SK-N-SH (cell line): Measurements from ENCODE around the gene EXO5. TPM values are rescaled to one million over a fixed set of nuclear protein-coding genes. Genes with fewer than 3 reads are reported as not detected.

ENCODE experiments used
- CTCF ChIA-PET: fragments of 300-600, 350-600 bp; formaldehyde crosslinking; extraction: SDS; loops from one replicate; lab custom pipeline; 2021; lab: Yijun Ruan, JAX
- POLR2A ChIA-PET: fragments of 350-600 bp; sonication (Branson Sonifier 250); formaldehyde crosslinking; extraction: SDS; loops from one replicate; lab custom pipeline; 2020; ENCODE audit warnings: antibody characterized with exemption, inconsistent platforms; lab: Yijun Ruan, JAX
- DNase-seq: peaks from one replicate; pipeline ENCODE4 v3.0.0; 2012
- H2AFZ ChIP-seq: fragments of 200-600 bp; sonication (generic); 2 replicates; pipeline ENCODE4 v1.8.1; 2016; ENCODE audit warnings: antibody characterized with exemption, mild to moderate bottlenecking, low read depth
- H3F3A ChIP-seq: fragments of 200-600 bp; sonication (generic); replicated peaks from 2 replicates; pipeline ENCODE3; 2016; ENCODE audit warnings: antibody characterized with exemption, mild to moderate bottlenecking; ENCODE audit not compliant: insufficient read depth
- H3K27ac ChIP-seq, 2 experiments: fragments of 200-500 bp in 1 of 2; fragments of 200-600 bp in 1 of 2; sonication (Bioruptor generic) in 1 of 2; sonication (generic), shearing (Covaris generic) in 1 of 2; 2 replicates each; pipeline versions ENCODE4 v1.5.1 to v1.6.1; 2014 to 2016; ENCODE audit warnings: low read depth in 2 of 2, inconsistent platforms in 1 of 2, low read length in 1 of 2, mild to moderate bottlenecking in 1 of 2, mixed read lengths in 1 of 2
- H3K27me3 ChIP-seq: fragments of 200-600 bp; sonication (generic), shearing (Covaris generic); 2 replicates; pipeline ENCODE4 v1.6.1; 2016; ENCODE audit warnings: mixed run types; ENCODE audit not compliant: insufficient read depth
- H3K36me3 ChIP-seq, 2 experiments: fragments of 200-500 bp in 1 of 2; fragments of 200-600 bp in 1 of 2; sonication (Bioruptor generic) in 1 of 2; sonication (generic) in 1 of 2; replicated peaks in 1 of 2; 2 replicates each; pipeline versions ENCODE3 to v1.5.1; 2014 to 2016; ENCODE audit warnings: low read length in 1 of 2, mild to moderate bottlenecking in 1 of 2; ENCODE audit not compliant: insufficient read depth in 2 of 2, control insufficient read depth in 1 of 2
- H3K4me1 ChIP-seq, 2 experiments: fragments of 200-500 bp in 1 of 2; fragments of 200-600 bp in 1 of 2; sonication (Bioruptor generic) in 1 of 2; sonication (generic), shearing (Covaris generic) in 1 of 2; 2 replicates each; pipeline versions ENCODE4 v1.5.1 to v1.6.1; 2014 to 2016; ENCODE audit warnings: low read depth in 1 of 2, low read length in 1 of 2, mixed run types in 1 of 2; ENCODE audit not compliant: insufficient read depth in 2 of 2, control insufficient read depth in 1 of 2
- H3K4me2 ChIP-seq: fragments of 200-600 bp; sonication (generic), shearing (Covaris generic); 2 replicates; pipeline ENCODE4 v1.6.1; 2017; ENCODE audit warnings: mixed run types
- H3K4me3 ChIP-seq, 2 experiments: fragments of 200-500 bp in 1 of 2; fragments of 200-600 bp in 1 of 2; sonication (Bioruptor generic) in 1 of 2; sonication (generic), shearing (Covaris generic) in 1 of 2; 2 replicates each; pipeline versions ENCODE4 v1.5.1 to v1.8.1; 2014 to 2016; ENCODE audit warnings: low read depth in 2 of 2, inconsistent platforms in 1 of 2, low read length in 1 of 2, mild to moderate bottlenecking in 1 of 2, mixed read lengths in 1 of 2, moderate library complexity in 1 of 2
- H3K79me2 ChIP-seq: fragments of 200-600 bp; sonication (generic); 2 replicates; pipeline ENCODE4 v1.8.1; 2017; ENCODE audit warnings: mild to moderate bottlenecking; ENCODE audit not compliant: insufficient read depth
- H3K9ac ChIP-seq: fragments of 200-600 bp; sonication (generic); 2 replicates; pipeline ENCODE4 v1.6.1; 2017; ENCODE audit warnings: mixed run types
- H3K9me2 ChIP-seq: fragments of 200-600 bp; sonication (generic); 2 replicates; pipeline ENCODE4 v1.6.1; 2017; ENCODE audit warnings: mixed run types
- H3K9me3 ChIP-seq: fragments of 200-600 bp; sonication (generic); 2 replicates; pipeline ENCODE4 v1.6.1; 2017; ENCODE audit warnings: mixed run types, mild to moderate bottlenecking, moderate library complexity
- H4K20me1 ChIP-seq: fragments of 200-600 bp; sonication (generic); 2 replicates; pipeline ENCODE4 v1.6.1; 2017; ENCODE audit warnings: mild to moderate bottlenecking, mixed run types; ENCODE audit not compliant: insufficient read depth
- CHD2 ChIP-seq: fragments of 150-350 bp; IDR thresholded peaks from 2 replicates; pipeline ENCODE4 v1.6.1; 2018; ENCODE audit warnings: low read length; ENCODE audit not compliant: partially characterized antibody
- CTCF ChIP-seq: fragments of 200-600 bp; sonication (generic); IDR thresholded peaks from 2 replicates; pipeline ENCODE4 v1.6.1; 2017; ENCODE audit warnings: antibody characterized with exemption, mild to moderate bottlenecking, moderate library complexity
- ELF1 ChIP-seq: IDR thresholded peaks from 2 replicates; pipeline ENCODE4 v1.4.0; 2012
- EZH2phosphoT487 ChIP-seq: fragments of 200-600 bp; sonication (generic); IDR thresholded peaks from 2 replicates; pipeline ENCODE4 v1.6.1; 2017; ENCODE audit warnings: low read depth, mixed run types, mild to moderate bottlenecking, antibody characterized with exemption, moderate library complexity, borderline replicate concordance
- GABPA ChIP-seq: IDR thresholded peaks from 2 replicates; pipeline ENCODE4 v1.4.0; 2012; ENCODE audit warnings: low read depth, mild to moderate bottlenecking
- GATA2 ChIP-seq: sonication (generic); formaldehyde crosslinking; IDR thresholded peaks from 2 replicates; pipeline ENCODE4 v1.5.0; 2020; ENCODE audit warnings: mild to moderate bottlenecking, missing genetic modification reagents
- MAX ChIP-seq: IDR thresholded peaks from 2 replicates; pipeline ENCODE4 v1.4.0; 2012; ENCODE audit warnings: low read depth
- MEF2A ChIP-seq: IDR thresholded peaks from 2 replicates; pipeline ENCODE4 v1.4.0; 2012; ENCODE audit warnings: low read depth, borderline replicate concordance
- MXI1 ChIP-seq: IDR thresholded peaks from 2 replicates; pipeline ENCODE4 v1.6.1; 2012; ENCODE audit warnings: mild to moderate bottlenecking, low read depth, low read length, improper control_type of control experiment
- NFIC ChIP-seq: IDR thresholded peaks from 2 replicates; pipeline ENCODE4 v1.4.0; 2012; ENCODE audit warnings: borderline replicate concordance
- POLR2AphosphoS5 ChIP-seq: IDR thresholded peaks from 2 replicates; pipeline ENCODE4 v1.6.1; 2012; ENCODE audit warnings: low read depth, low read length
- RAD21 ChIP-seq: IDR thresholded peaks from 2 replicates; pipeline ENCODE4 v1.6.1; 2012; ENCODE audit warnings: mild to moderate bottlenecking, low read length
- RCOR1 ChIP-seq: fragments of 150-350 bp; IDR thresholded peaks from 2 replicates; pipeline ENCODE4 v1.6.1; 2017; ENCODE audit warnings: antibody characterized with exemption, low read length
- RFX5 ChIP-seq: IDR thresholded peaks from 2 replicates; pipeline ENCODE4 v1.6.1; 2012; ENCODE audit warnings: mild to moderate bottlenecking, improper control_type of control experiment, low read length
- SIN3A ChIP-seq: IDR thresholded peaks from 2 replicates; pipeline ENCODE4 v1.6.1; 2012; ENCODE audit warnings: low read depth, mild to moderate bottlenecking, low read length, moderate library complexity, borderline replicate concordance
- TAF1 ChIP-seq: IDR thresholded peaks from 2 replicates; pipeline ENCODE4 v1.6.1; 2012; ENCODE audit warnings: low read depth, mild to moderate bottlenecking, low read length, moderate library complexity, borderline replicate concordance
- TCF12 ChIP-seq: IDR thresholded peaks from 2 replicates; pipeline ENCODE4 v1.4.0; 2012
- TEAD4 ChIP-seq: IDR thresholded peaks from 2 replicates; pipeline ENCODE4 v1.4.0; 2012; ENCODE audit warnings: mild to moderate bottlenecking, borderline replicate concordance; ENCODE audit not compliant: insufficient read depth
- USF1 ChIP-seq: IDR thresholded peaks from 2 replicates; pipeline ENCODE4 v1.4.0; 2012; ENCODE audit warnings: low read depth, borderline replicate concordance
- YY1 ChIP-seq: IDR thresholded peaks from 2 replicates; pipeline ENCODE4 v1.4.0; 2012; ENCODE audit warnings: low read depth, mild to moderate bottlenecking
- ZBTB33 ChIP-seq: IDR thresholded peaks from 2 replicates; pipeline ENCODE4 v1.4.0; 2012; ENCODE audit warnings: low read depth, borderline replicate concordance
- WGBS: methylation state at CpG from one replicate; pipeline ENCODE4 v1.1.6; 2017; ENCODE audit warnings: low lambda C conversion rate; 5-methylcytosine and 5-hydroxymethylcytosine counted together
- polyA plus RNA-seq, 3 experiments: library from polyadenylated mRNA; depleted of rRNA; stranded (reverse); fragments of >200 nt; gene quantifications; 2 replicates each; pipeline ENCODE4 v1.2.3, GENCODE V29; 2012
- TF ChIP-seq, protein P1 (sequence below): fragments of 150-350 bp; IDR thresholded peaks from 2 replicates; pipeline ENCODE4 v1.6.1; 2017; ENCODE audit warnings: antibody characterized with exemption, low read length, low read depth, borderline replicate concordance

EXO5 gene
- polyA plus RNA-seq, 1 of the 3 experiments (the other 2 are of a cell fraction), result 7.4 TPM

DNA sequence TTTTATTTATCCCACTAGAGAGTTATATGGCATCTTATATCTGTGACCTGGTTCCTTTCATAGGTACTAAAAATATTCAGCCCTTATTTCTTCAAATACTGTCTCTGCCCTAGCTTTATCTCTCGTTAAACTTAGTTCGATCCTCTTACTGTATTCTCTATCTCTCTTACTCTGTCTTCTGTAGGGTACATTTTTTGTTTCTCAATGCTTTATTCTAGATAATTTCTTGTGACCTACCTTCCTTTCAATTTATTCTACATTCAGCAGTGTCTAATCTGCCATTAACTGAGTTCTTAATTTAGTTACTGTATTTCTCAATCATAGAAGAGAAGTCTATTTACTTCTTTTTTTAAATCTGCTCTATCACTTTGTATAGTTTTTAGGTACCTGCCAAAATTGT lies 33.3 kb upstream of the EXO5 start (continued):
- TF ChIP-seq ZBTB33 (no peak), POLR2AphosphoS5 (no peak), RAD21 (no peak), EZH2phosphoT487 (no peak), GATA2 (CRISPR knock-in tag) (no peak), MEF2A (no peak)

DNA sequence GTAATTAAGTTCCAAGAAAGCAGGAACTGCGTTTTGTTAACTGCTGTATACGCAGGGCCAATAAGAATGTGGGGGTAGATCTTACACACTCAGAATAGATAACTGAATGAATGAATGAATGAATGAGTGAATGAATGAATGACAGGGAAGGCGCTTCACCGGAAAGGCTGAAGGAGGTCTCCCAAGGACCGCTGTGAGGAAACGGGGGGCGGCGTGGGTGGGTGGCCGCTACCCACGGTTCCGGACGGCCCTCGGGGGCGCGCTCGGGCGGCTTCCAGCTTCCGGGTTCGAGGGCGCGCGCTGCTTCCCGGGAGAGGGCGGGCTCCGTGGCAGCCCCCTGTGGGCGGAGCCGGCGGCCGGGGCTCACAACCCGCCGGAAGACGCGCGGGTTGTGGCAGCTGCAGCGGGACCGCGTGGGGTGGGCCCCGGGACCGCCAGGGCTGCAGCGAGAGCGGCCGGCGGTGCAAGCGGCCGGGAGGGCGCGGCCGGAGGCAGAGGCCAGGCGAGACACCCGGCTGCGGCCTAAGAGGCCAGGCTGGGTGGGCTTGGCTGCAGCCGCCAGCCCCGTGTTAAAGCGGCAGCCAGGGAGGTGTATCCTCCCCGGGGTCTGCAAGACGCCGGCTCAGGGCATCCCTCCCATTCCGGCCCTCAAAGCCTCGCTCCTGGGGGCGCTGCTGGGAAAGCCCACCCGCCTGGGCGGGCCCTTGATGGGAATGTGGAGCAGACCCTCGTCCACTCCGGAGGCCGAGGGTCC lies 31.5 kb upstream of the EXO5 start, which contains the start of gene ZFP69:
TSS of gene ZFP69 (plus strand) at position 367 of the 754 bp plus-strand sequence. CDS start 2,072 bp downstream, outside the sequence.
- H3K4me2 ChIP-seq, result peak within 1 kb of the TSS; percentile 86
- peak within 1 kb of the TSS; percentile 68 for H3K9ac ChIP-seq
- H3K4me1 ChIP-seq, result peaks cover 0 to 7% of the 10 kb centered on the region in 2 experiments; a peak in 2 of 4 replicates
- peak within 1 kb of the TSS; percentile 88 for H2AFZ ChIP-seq
- TF ChIP-seq MAX, result peak; percentile 64; the same call in 1 of the 2 replicates
- peak; percentile 73; the same call in 1 of the 2 replicates for TF ChIP-seq MXI1
- no peak for TF ChIP-seq RCOR1
- peak; percentile 34; the same call in 1 of the 2 replicates for TF ChIP-seq SIN3A
- TF ChIP-seq, protein P1, sequence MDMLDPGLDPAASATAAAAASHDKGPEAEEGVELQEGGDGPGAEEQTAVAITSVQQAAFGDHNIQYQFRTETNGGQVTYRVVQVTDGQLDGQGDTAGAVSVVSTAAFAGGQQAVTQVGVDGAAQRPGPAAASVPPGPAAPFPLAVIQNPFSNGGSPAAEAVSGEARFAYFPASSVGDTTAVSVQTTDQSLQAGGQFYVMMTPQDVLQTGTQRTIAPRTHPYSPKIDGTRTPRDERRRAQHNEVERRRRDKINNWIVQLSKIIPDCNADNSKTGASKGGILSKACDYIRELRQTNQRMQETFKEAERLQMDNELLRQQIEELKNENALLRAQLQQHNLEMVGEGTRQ, result no peak
- no peak for TF ChIP-seq RAD21
- no peak for TF ChIP-seq TCF12
- TF ChIP-seq ELF1, result peak; percentile 96
- TF ChIP-seq NFIC, result no peak
- TF ChIP-seq TEAD4, result no peak
- no peak for TF ChIP-seq USF1
- no peak for TF ChIP-seq CTCF
- TF ChIP-seq TAF1, result no peak; the same call in none of the 2 replicates
- TF ChIP-seq YY1, result no peak
- TF ChIP-seq RFX5, result no peak
- TF ChIP-seq EZH2phosphoT487, result no peak
- peak; percentile 30 for TF ChIP-seq POLR2AphosphoS5
- TF ChIP-seq GABPA, result no peak; the same call in 1 of the 2 replicates
- TF ChIP-seq CHD2, result no peak
- TF ChIP-seq GATA2 (CRISPR knock-in tag), result no peak
- POLR2A ChIA-PET, result interaction anchor here (0.6 to 1.4 kb wide), 3 partner anchors 20 to 31 kb away, joined by 3 to 7 read pairs (median 3); partner anchors contain the start of genes EXO5 and ZFP69B
- peak within 1 kb of the TSS in 1 of 2 experiments; percentile 63; a peak in 2 of 4 replicates for H3K27ac ChIP-seq
- DNase-seq, result peak; percentile 97
- H3K4me3 ChIP-seq, result peak within 1 kb of the TSS; percentile 73 to 79
- no peaks in the 10 kb centered on the region for H3K27me3 ChIP-seq
- WGBS, result 15% methylated on average over 21 of the region's 65 CpGs
- peaks cover 19% of the 10 kb centered on the region for H3K9me3 ChIP-seq
- H3K79me2 ChIP-seq, result no peaks in the 10 kb centered on the region
- no peaks in the 10 kb centered on the region for H4K20me1 ChIP-seq
- peaks cover 1 to 12% of the 10 kb centered on the region in 2 experiments for H3K36me3 ChIP-seq
- no peaks in the 10 kb centered on the region for H3K9me2 ChIP-seq
- CTCF ChIA-PET, result interaction anchor here (0.6 to 1.0 kb wide), 2 partner anchors 39 to 55 kb away, joined by 3 read pairs; no protein-coding TSS in a partner anchor
- H3F3A ChIP-seq, result no peaks in the 10 kb centered on the region
